Measurements from ENCODE around the gene TMEM86B.

TMEM86B gene

GRCh38 chr19:55255618-55256423 lies 27.3 kb upstream of the TMEM86B start:
- no peak overlapping the region for H3K4me3 ChIP-seq (ENCODE audit: low read length)
- H3K27me3 ChIP-seq (ENCODE audit: control insufficient read depth, insufficient read depth, low read length): no peaks in the 10 kb centered on the region
- H3K9ac ChIP-seq (ENCODE audit: low read length): no peak overlapping the region
- no peaks in the 10 kb centered on the region for H3K36me3 ChIP-seq (ENCODE audit: control insufficient read depth, low read depth, low read length)
- H3K9me3 ChIP-seq (ENCODE audit: control insufficient read depth, low read depth, low read length): no peaks in the 10 kb centered on the region
- no peak overlapping the region for H3K27ac ChIP-seq (ENCODE audit: low read length)
- H3K4me1 ChIP-seq (ENCODE audit: control insufficient read depth, low read depth, low read length): peaks cover 12% of the 10 kb centered on the region

GRCh38 chr19:55254625-55254977 lies 26.0 kb upstream of the TMEM86B start:
- Histone ChIP-seq H3K36me3 (ENCODE audit: control insufficient read depth, low read depth, low read length) (no peaks in the 10 kb centered on the region), H3K9ac (ENCODE audit: low read length) (no peak overlapping the region), H3K27ac (ENCODE audit: low read length) (no peak overlapping the region), H3K4me1 (ENCODE audit: control insufficient read depth, low read depth, low read length) (peaks cover 3% of the 10 kb centered on the region), H3K4me3 (ENCODE audit: low read length) (no peak overlapping the region), H3K9me3 (ENCODE audit: control insufficient read depth, low read depth, low read length) (no peaks in the 10 kb centered on the region), H3K27me3 (ENCODE audit: control insufficient read depth, insufficient read depth, low read length) (no peaks in the 10 kb centered on the region)

GRCh38 chr19:55253842-55254624 lies 25.5 kb upstream of the TMEM86B start:
- Histone ChIP-seq H3K4me1 (ENCODE audit: control insufficient read depth, low read depth, low read length) (peaks cover 3% of the 10 kb centered on the region), H3K27ac (ENCODE audit: low read length) (no peak overlapping the region), H3K9ac (ENCODE audit: low read length) (no peak overlapping the region), H3K4me3 (ENCODE audit: low read length) (no peak overlapping the region), H3K27me3 (ENCODE audit: control insufficient read depth, insufficient read depth, low read length) (no peaks in the 10 kb centered on the region), H3K9me3 (ENCODE audit: control insufficient read depth, low read depth, low read length) (no peaks in the 10 kb centered on the region), H3K36me3 (ENCODE audit: control insufficient read depth, low read depth, low read length) (no peaks in the 10 kb centered on the region)

GRCh38 chr19:55252760-55253663 lies 24.4 kb upstream of the TMEM86B start:
- H3K9ac ChIP-seq (ENCODE audit: low read length): no peak overlapping the region
- no peak overlapping the region for H3K27ac ChIP-seq (ENCODE audit: low read length)
- H3K9me3 ChIP-seq (ENCODE audit: control insufficient read depth, low read depth, low read length): no peaks in the 10 kb centered on the region
- H3K36me3 ChIP-seq (ENCODE audit: control insufficient read depth, low read depth, low read length): no peaks in the 10 kb centered on the region
- no peaks in the 10 kb centered on the region for H3K27me3 ChIP-seq (ENCODE audit: control insufficient read depth, insufficient read depth, low read length)
- H3K4me1 ChIP-seq (ENCODE audit: control insufficient read depth, low read depth, low read length): peaks cover 3% of the 10 kb centered on the region
- no peak overlapping the region for H3K4me3 ChIP-seq (ENCODE audit: low read length)

GRCh38 chr19:55251341-55252081 lies 22.9 kb upstream of the TMEM86B start:
- no peak overlapping the region for H3K4me3 ChIP-seq (ENCODE audit: low read length)

DNA sequence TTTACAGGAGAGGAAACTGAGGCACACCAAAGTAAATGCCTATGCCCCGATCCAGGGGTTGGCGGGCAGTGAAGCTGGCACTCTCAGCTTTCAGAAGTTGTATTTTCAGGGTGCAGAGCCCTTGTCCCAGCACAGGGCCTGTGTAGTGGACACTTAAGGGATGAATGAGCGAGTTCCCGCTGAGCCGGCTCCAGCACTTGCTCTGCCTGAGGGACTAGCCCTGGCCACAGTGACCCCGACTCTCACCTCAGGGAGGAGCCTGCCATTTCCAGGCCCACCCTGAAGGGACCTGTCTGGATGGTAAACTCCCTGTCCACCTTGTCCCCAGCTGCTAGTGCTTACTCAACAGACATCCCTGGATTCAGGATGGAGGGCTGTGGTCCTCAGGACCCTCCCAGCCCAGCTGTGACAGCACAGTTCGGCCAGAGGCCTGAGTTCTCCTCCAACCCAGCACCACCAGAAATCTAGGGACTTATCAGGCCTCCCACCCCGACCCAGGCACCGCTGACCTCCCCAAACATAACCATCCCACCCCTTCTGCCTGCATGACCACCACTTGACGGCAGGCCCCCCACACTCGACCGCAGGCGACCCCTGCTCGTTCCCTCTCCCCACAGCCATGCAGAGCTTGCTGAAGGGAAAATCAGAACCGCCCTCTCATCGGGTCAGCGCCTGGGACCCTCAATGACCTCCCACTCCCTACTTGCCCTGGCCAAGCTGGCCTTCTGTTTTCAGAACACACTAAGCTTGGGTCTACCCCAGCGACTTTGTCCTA lies 21.9 kb upstream of the TMEM86B start:
- Histone ChIP-seq H3K9me3 (ENCODE audit: control insufficient read depth, low read depth, low read length) (no peaks in the 10 kb centered on the region), H3K9ac (ENCODE audit: low read length) (no peak overlapping the region), H3K4me3 (ENCODE audit: low read length) (no peak overlapping the region), H3K27ac (ENCODE audit: low read length) (no peak overlapping the region), H3K27me3 (ENCODE audit: control insufficient read depth, insufficient read depth, low read length) (no peaks in the 10 kb centered on the region), H3K36me3 (ENCODE audit: control insufficient read depth, low read depth, low read length) (peaks cover 12% of the 10 kb centered on the region), H3K4me1 (ENCODE audit: control insufficient read depth, low read depth, low read length) (no peaks in the 10 kb centered on the region)

More at GRCh38 chr19:55251341-55252081, 22.9 kb upstream of the TMEM86B start:
- H3K36me3 ChIP-seq (ENCODE audit: control insufficient read depth, low read depth, low read length): peaks cover 3% of the 10 kb centered on the region
- H3K27ac ChIP-seq (ENCODE audit: low read length): no peak overlapping the region
- H3K4me1 ChIP-seq (ENCODE audit: control insufficient read depth, low read depth, low read length): no peaks in the 10 kb centered on the region
- no peak overlapping the region for H3K9ac ChIP-seq (ENCODE audit: low read length)
- H3K9me3 ChIP-seq (ENCODE audit: control insufficient read depth, low read depth, low read length): no peaks in the 10 kb centered on the region
- no peaks in the 10 kb centered on the region for H3K27me3 ChIP-seq (ENCODE audit: control insufficient read depth, insufficient read depth, low read length)

- no peak overlapping the region for H3K27ac ChIP-seq (ENCODE audit: low read length)
- no peak overlapping the region for H3K4me3 ChIP-seq (ENCODE audit: low read length)
- H3K27me3 ChIP-seq (ENCODE audit: control insufficient read depth, insufficient read depth, low read length): no peaks in the 10 kb centered on the region
- no peak overlapping the region for H3K9ac ChIP-seq (ENCODE audit: low read length)
- H3K36me3 ChIP-seq (ENCODE audit: control insufficient read depth, low read depth, low read length): peaks cover 17% of the 10 kb centered on the region
- H3K4me1 ChIP-seq (ENCODE audit: control insufficient read depth, low read depth, low read length): no peaks in the 10 kb centered on the region
- H3K9me3 ChIP-seq (ENCODE audit: control insufficient read depth, low read depth, low read length): no peaks in the 10 kb centered on the region
Measured at GRCh38 chr19:55249841-55250240, 21.3 kb upstream of the TMEM86B start.

GRCh38 chr19:55248704-55249103 lies 20.1 kb upstream of the TMEM86B start:
- peaks cover 28% of the 10 kb centered on the region for H3K36me3 ChIP-seq (ENCODE audit: control insufficient read depth, low read depth, low read length)
- H3K4me1 ChIP-seq (ENCODE audit: control insufficient read depth, low read depth, low read length): no peaks in the 10 kb centered on the region
- H3K27ac ChIP-seq (ENCODE audit: low read length): no peak overlapping the region
- no peaks in the 10 kb centered on the region for H3K27me3 ChIP-seq (ENCODE audit: control insufficient read depth, insufficient read depth, low read length)
- H3K9ac ChIP-seq (ENCODE audit: low read length): no peak overlapping the region
- H3K4me3 ChIP-seq (ENCODE audit: low read length): no peak overlapping the region
- no peaks in the 10 kb centered on the region for H3K9me3 ChIP-seq (ENCODE audit: control insufficient read depth, low read depth, low read length)

DNA sequence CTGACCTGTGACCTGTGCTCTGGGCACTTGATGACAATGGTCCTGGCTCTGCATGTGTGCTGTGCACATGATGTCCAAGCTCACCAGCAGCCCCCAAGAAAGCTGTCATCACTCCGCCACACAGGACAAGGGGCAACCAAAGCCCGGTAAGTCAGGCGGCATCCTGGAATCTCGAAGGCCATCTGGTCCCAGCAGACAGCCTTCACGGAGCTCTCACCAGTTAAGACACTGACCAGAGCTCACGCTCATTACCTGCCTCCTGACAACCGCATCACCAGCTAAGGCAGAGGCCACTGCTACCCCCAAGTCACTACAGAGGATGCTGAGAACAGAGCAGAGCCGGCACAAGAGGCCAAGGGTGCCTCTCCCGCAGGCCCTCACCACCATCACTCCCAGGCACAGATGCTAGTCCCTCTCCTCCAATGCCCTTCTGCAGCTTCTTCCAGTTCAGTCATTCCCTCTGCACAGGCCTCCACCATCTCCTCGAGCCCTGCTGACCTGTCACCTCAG lies 19.7 kb upstream of the TMEM86B start:
- H3K27me3 ChIP-seq (ENCODE audit: control insufficient read depth, insufficient read depth, low read length): no peaks in the 10 kb centered on the region
- no peaks in the 10 kb centered on the region for H3K9me3 ChIP-seq (ENCODE audit: control insufficient read depth, low read depth, low read length)
- peaks cover 32% of the 10 kb centered on the region for H3K36me3 ChIP-seq (ENCODE audit: control insufficient read depth, low read depth, low read length)
- H3K9ac ChIP-seq (ENCODE audit: low read length): no peak overlapping the region
- H3K4me1 ChIP-seq (ENCODE audit: control insufficient read depth, low read depth, low read length): no peaks in the 10 kb centered on the region
- no peak overlapping the region for H3K4me3 ChIP-seq (ENCODE audit: low read length)
- H3K27ac ChIP-seq (ENCODE audit: low read length): no peak overlapping the region

- Histone ChIP-seq H3K4me3 (ENCODE audit: low read length) (no peak overlapping the region), H3K27me3 (ENCODE audit: control insufficient read depth, insufficient read depth, low read length) (no peaks in the 10 kb centered on the region), H3K9me3 (ENCODE audit: control insufficient read depth, low read depth, low read length) (no peaks in the 10 kb centered on the region), H3K36me3 (ENCODE audit: control insufficient read depth, low read depth, low read length) (peaks cover 32% of the 10 kb centered on the region), H3K4me1 (ENCODE audit: control insufficient read depth, low read depth, low read length) (no peaks in the 10 kb centered on the region), H3K27ac (ENCODE audit: low read length) (no peak overlapping the region), H3K9ac (ENCODE audit: low read length) (no peak overlapping the region)
Measured at GRCh38 chr19:55247621-55248099, 19.1 kb upstream of the TMEM86B start.

All from iPS-18a (cell line).